SIG-M5 (cell line): ENCODE measurements around the gene CCDC88C.

Experiments
- DNase-seq: peaks from one replicate; lab custom pipeline; 2025; lab: John Stamatoyannopoulos, UW

Gene CCDC88C

DNA sequence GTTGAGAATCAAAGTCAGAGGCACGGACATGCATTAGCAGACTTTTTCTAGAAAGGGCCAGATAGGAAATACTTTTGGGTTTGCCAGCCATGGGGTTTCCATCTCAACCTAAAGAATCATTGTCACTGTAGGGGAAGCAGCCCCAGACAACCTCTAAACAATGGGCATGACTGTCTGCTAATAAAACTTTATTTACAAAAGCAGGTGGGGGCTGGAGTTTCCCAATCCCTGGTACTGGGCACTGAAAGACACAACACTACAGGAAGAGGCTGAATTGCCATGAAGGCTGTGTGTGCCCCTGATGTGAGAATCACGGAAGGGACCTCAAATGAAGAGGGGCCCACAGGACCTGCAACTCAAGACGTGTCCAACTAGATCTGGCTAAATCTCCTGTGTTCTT is 111.1 kb downstream of the CCDC88C start:
- no peak for DNase-seq

DNA sequence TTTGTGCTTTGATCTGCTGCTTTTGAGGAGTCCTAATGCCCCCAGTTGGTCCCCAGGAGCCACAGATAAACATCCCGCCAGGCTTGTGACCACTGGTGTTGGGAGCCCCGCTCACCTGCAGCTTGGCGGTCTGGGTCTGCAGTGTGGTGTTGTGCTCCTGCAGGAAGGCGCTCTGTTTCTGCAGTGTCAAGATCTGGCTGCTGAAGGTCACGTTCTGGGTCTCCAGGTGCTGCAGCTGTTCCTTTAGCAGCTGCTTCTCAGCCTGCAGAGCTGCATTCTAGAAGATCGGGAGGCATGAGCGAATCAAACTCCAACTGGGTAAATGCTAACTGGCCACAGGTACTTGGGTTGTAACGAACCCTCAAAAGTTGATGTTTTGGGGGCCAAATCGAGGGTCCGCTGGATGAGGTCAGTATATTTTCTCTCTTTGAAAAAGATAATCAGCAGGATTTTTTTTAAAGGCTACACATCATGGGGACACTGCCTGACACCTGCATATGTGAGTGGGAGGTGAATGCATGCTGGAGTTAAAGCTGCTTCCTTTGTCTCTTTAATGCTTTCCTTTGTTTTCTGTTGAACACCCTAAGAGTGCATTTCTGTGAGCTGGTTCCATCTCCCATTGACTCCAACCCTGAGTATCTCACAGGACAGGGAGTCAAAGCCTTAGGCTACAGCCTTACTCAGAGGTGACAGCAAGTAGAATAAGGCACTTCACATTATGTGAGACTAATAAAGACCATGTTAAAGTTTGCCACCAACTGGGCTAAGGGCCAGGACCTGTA is 111.8 kb downstream of the CCDC88C start:
- DNase-seq, result no peak

DNA sequence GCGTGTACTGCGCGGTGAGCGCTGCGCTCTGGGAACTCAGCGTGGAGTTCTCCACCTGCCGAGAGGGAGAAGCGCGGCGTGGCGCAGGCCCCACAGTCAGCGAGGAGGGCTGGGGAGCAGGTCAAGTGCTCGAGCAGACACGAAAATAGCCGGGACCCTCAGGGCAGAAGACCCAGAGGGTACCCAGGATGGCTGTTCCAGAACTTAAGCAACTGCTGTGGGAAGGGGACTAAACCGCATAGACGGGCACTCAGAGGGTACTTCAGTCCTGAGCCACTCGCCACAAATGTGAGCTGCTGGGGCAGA is 113.7 kb downstream of the CCDC88C start:
- no peak for DNase-seq

DNA sequence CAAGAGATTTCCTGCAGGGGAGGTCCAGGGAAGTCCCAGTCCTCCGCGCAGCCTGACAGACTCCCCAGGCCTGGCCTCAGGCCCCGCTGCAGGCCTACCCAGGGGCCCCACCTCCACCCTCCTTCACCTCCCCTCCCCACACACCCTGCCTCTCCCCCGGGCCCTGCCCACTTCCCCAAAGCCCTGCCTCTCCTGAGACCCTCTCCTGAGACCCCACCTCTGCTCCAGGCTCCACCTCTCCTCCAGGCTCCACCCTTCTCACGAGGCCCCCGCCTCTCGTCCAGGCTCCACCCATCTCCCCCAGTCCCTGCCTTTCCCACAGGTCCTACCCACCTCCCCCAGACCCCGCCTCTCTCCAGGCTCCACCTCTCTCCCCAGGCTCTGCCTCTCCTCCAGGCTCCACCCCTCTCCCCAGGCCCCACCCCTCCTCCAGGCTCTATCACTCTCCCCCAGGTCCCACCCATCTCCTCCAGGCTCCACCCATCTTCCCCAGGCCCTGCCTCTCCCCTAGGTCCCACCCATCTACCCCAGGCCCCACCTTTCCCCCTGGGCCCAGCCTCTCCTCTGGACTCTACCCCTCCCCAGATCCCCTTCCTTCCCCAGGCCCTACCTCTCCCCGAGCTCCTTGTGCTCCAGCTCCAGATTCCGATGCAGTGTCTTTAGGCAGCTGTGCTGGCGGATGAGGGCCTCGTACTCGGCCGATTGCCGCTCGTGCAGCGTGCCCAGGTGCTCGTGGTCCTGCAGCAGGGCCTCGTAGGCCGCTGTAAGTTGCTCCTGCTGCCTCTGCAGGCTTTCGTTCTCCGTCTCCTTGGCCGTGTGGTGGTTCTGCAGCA is 114.3 kb downstream of the CCDC88C start:
- no peak for DNase-seq

DNA sequence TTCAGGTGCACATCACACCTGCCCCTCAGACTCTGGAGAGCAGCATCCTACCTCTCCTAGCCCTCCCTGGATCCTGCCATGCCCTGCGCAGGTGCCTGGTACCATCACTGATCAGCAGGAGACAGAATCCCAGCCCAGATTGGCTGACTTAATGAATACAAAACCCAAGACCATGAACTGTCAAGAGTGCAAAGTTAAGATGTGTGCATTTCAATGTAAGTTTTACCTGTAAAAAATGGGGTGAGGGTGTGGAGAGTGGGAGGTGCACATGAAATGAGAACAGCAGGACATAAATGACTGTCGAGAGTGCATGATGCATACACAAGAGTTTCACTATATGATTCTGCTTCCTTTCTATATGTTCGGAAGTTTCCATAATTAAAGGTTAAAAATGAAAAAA is 115.2 kb downstream of the CCDC88C start:
- DNase-seq, result no peak

DNA sequence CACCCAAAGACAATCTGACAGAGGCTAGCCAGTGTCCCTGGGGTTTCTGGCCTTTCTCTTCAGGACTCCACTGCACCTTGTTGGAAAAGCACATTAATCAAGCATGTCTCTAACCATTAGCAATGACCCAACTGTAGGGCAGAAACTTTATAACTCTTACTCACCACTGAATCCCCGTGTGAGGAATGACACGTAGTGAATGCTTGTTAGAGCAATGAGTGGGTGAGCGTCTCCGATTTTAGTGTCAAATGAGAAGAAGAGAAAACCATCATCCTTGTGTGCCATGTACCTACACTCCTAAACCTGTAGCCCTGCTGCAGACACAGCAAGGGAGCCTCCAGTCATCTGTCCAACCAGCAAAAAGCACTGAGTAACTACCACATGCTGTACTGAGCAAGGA is 116.7 kb downstream of the CCDC88C start:
- DNase-seq, result no peak

DNA sequence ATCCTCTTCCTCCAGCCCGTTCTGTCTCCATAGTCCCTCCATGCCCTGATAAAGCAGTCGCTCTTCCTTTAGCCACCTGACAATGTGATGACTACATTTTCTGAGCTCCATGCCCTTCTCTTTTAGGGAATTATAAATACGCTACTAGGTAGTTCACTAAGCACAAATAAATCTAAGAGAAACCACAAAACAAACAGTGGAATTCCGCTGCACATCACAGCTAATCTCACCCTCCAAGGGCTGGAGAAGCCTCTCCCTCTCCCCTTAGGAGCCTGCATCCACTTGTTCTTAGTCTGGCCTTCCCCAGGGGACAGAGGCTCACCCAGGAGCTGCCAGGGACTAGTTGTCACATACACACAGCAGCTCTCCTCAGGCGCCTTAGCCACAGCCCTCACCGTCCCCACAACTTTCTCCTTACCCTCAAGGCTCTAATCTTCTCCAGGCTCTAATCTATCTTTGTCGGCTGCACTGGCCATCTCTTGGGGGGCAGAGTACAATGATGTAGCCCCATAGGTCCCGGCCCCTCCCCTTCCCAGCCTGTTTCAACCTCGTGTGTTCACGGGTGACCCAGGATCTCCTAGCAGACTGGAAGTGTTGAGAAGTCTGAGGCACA is 117.2 kb downstream of the CCDC88C start:
- DNase-seq, result no peak

DNA sequence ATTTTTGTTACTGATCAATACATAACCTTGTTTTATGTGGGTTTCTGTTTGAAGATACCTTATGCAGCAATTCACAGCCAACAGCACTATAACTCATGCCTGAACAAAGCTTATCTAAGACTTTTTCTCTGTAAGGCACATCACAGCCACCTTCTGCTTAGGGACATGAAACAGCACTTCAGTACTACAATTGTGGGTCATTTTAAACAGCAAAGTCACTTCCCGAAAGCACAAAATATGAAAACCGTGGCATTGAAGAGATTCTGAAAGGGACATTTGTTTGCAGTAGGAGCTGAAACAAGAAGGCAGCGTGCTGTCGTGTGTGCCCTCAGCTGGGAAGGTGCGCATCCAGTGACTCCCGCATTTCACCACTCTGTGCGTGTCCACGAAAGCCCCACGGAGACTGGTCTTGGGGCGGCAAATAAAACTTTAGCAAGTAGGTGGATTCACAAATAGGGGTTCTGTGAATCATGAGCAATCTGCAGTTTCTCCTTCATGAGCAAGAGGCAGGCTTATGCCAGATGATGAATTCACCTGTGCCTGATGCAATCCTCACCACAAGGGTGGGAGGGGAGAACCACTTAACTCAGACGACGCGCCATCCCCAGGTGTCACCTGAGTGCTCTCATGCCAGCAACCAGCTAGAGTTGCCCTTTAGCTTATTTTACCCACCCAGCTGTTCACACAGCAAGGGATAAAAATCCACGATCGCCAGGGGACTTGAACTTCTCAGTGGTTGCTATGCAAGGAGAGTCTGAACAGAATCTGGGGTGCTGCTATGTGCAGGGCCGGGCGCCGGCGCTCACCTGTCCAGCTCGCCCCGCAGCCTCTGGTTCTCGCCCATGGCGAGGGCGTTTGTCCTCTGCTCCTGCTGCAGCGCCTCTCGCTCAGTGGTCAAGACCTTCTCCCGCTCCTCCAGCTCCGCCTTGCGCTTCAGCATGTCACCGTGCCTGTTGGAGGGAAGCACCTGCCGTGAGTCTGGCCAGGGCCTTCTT is 118.2 kb downstream of the CCDC88C start:
- DNase-seq, result no peak

DNA sequence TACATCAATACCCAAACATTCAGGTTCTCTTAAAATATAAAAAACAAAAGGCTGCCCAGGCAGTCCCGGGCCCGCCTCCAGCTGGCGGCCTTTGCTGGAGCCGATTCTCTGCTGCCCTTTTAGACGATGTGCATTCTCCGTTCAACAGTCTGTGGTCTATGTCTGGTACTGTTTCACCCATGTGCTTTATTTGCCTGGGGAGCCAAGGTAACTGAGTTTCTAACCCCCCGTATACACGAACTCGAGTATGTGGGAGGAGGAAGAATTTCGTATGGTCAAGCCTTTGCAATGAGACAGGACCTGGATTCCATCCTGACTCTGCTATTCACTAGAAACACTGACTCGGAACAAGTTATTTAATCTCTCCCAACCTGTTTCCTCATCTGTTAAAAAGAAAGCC is 119.0 kb downstream of the CCDC88C start:
- DNase-seq, result no peak

DNA sequence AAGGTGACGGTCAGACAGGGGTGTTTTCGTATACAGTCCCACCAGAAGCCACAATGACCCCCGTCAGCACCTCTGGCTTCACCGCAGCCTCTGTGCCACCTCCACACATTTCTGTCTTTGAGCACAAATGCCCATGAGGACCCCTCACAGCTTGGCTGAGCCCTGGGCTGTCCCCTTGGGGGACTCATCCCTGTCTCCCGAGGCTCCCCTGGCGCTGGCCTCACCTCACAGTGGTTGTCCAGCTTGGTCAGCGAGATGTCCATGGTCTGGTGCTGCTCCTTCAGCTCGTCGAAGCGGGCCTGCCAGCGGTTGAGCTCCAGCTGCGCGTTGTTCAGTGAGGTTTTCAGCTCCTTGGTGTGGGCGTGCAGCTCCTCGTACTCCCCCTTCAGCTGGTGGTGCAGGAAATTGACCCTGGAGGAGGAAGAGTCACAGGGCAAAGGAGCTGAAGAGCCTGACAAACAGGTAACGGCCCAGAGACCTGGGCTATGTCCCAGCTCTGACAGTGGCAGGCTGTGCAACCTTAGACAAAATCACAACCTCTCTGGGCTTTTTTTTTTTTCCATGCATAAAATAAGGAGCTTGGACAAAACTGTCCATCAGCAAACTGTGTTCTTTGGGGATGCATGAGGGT is 120.4 kb downstream of the CCDC88C start:
- DNase-seq, result no peak

DNA sequence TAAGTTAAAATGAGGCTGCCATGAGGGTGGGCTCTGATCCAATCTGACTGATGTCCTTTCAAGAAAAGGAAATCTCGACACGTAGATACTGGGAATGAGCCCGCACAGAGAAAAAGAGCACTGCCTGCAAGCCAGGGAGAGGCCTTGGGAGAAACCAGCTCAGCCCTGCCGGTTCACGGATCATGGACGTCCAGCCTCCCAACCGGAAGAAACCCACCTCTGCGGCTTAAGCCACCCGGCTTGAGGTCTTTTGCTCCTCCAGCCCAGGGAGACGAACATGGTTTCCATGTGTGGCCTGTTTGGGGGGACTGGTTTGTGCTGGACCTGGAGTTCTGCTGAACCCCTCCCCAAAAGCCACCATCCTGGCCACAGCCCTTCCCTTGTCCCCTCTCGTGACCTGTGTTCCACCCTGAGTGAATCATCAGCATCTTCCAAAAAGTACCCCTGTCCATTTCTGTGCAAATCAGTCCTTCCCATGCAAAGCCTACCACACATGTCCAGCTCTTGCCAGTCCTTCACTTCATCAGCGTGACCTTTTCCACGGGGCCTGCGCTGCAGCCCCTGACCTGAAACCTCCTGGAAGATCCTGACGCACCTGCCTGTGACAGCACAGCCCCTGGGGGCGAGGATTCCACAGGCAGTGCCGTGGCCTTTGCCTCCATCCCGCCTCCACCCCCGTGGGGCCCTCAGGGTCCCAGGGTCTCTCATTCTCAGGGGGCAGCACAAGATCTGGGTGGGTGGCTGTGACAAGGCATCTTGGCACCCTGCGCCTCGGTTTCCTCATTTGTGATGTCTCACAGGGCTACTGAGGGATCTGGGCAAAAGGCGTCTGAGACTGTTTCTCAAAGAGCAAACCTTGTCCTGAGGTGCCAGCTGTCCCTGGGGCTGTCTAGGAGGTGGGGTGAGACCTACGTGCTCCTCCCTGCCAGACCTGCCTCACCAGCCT is 121.5 kb downstream of the CCDC88C start:
- DNase-seq, result no peak

DNA sequence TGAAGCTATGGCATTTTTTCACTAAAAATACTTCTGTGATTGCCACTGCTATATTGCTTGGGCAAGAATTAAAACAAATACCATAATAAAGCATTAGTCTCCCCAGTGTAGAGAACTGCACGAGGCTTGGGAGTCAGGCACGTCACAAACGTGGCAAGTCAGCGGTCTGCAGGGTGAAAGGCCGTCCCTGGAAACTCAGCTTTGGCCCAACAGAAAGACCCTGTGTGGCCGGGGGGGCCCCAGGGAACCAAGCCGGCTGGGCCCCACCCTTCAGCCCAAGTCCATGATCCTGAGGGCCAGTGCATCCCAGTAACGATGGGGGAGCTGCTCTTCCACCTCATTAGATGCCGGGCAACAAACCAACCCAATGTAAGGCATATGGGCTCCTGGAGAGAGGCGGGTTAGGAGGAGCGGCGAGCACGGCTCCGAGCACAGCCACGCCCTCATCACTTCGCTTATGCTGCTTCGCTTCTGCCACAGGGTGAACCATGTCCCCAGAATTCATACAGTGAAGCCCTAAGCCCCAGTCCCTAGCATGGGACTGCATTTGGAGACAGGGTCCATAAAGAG is 122.3 kb downstream of the CCDC88C start:
- DNase-seq, result no peak

DNA sequence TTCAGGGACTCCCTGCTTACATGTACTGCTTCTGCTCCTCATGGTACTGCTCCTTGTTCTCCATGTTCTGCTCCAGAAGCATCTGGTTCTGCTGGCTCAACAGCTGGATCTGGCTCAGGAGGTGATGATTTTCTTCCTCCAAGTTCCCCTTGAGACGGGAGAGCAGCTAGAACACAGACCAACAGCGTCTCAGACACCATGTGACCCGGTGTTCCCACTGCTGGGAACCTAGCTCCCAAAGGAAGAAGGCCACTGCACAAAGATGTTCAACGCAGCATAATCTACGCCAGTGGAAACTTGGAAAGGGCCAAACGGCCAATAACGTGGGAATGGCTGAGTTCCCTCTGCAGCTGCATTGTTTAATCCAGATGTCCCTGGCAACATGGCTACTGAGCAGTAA is 123.5 kb downstream of the CCDC88C start:
- DNase-seq, result no peak

DNA sequence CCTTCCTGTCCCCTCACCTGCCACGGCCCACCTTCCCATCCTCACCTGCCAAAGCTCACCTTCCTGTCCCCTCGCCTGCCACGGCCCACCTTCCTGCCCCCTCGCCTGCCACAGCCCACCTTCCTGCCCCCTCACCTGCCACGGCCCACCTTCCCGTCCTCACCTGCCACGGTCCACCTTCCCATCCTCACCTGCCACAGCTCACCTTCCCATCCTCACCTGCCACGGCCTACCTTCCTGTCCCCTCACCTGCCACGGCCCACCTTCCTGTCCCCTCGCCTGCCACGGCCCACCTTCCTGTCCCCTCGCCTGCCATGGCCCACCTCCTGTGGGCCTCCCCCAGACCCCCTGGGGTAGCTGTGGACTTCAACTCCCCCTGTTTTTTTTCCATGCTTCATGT is 124.3 kb downstream of the CCDC88C start:
- no peak for DNase-seq

DNA sequence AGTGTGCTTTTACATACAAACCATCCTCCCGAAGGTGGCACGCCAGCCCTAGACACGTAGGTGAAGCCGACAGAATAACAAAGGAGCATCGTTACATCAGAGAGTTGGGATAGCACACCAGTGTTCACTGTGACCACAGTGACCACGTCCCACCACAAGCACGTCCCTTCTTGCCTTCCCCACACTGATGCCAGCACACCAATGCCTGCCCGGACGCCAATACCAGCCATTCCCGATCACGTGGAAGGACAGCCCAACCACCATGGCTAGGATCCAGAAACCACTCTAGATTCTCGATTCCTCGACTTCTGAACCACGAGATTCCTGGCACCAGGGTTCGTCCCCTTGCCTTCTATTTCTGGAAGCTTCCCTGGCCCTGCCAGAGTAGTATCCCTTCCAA is 125.1 kb downstream of the CCDC88C start:
- no peak for DNase-seq

DNA sequence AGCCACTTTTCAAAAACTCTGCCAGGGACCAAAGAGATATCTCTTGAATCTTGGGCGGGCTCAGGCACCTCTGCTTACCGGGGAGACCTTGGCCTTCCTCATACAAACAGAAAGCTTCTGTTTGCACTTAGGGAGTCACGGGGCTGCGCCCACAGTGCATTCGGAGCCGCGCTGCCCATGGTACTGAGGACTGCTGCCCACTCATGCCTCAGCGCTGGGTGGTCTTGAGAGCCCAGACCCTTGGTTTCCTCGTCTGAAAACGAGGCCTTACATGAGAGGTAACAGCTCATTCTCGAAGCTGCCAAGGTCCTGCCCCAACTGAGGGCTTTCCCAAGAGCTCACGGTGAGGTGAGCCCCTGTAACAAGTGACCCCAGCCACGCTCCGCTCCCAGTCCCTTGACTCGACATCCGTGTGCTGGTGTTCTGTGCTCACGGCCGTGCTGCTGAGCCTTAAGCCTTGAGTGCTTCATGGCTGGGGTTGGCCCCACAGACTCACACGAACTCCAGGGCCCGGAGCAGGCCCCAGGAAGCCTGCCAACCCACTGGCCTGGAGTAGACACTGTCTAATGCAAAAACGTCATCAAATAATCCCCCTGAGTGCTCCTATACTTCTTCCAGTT is 125.7 kb downstream of the CCDC88C start:
- no peak for DNase-seq

DNA sequence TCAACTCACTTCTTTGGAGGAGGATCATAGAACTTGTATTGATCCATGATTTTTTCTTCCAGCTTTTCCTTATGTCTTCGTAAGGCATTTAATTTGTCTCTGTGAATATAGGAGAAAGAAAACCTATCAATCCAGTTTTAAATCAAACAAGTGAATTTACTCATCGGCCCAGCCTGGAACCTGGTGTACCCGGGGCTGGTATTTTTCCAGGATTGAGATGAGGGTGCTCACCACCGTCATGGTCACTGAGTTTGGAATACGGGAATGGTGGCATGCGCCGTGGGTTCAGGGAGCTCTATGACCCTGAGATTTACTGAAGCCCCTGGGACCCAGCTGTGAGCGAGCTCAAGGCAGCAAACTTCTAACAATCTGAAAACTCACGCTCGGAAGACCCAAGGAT is 126.6 kb downstream of the CCDC88C start:
- DNase-seq, result no peak

DNA sequence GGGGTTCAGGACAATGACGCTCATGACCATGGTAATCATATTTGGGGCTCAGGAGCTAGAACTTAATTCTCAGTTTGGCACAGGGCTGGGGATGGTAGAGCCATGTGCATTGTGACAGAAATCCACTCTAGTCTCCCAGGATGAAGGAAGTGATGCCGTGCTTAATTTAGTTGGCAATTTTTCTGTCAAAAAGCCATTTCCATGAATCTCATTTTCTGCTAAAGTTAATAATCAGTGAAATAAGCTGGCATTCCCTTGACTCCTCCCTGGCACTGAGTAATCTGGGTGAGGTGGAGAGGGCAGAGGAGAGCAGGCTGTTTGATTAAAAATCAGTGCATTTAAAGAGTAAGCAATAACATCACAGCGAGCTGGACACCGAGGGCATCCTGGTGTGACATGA is 128.2 kb downstream of the CCDC88C start:
- DNase-seq, result no peak

DNA sequence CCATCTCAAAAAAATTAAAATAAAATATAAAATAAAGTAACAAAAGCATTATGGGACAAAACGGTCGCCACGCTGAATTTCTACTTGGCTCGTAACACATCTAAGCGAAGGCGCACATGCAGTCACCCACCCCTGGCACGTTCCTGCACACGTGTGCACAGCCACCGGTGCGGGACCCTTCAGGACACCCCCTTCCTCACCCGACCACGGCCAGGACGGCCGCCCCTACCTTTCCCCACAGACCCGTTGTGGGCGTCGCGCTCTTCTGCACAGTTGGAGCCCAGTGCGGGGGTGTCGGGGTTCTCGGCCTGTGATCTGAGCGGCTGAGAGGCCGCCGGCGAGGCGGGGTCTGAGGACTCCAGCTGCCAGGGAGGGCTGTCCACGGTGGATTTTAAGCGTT is 128.7 kb downstream of the CCDC88C start:
- no peak for DNase-seq

DNA sequence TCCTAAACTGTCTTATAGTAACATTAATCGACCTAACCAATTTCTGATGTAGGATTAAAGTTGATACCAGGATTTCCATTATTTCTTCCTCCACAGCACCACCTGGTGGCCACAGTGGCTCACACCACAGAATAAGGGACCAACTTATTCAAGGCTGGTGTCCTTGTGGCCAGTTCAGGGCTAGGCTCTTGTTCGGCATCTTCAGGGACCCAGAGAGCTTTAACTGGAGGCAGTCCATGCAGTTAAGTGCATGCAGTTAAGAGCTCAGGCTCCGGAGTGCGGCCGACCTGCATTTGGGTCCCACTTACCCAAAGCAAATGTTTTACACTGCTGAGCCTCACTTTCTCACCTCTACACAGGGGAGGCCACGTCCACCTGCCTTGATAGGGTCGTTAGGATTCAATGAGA is 131.1 kb downstream of the CCDC88C start:
- DNase-seq, result no peak
